Liver (tissue), 9 donors: Measurements from ENCODE around the gene HTR7. TPM values are rescaled to one million over a fixed set of nuclear protein-coding genes. Genes with fewer than 3 reads are reported as not detected.

Source experiments
- DNase-seq: peaks from one replicate; pipeline ENCODE4 v3.0.0-alpha.2; 2017; ENCODE audit warnings: low spot score
- H3K27ac ChIP-seq, 2 donors: one replicate each; pipeline ENCODE4 v1.7.0; 2013; ENCODE audit warnings: inconsistent platforms in 2 of 2, low read length in 2 of 2, control low read depth in 1 of 2, low read depth in 1 of 2, mild to moderate bottlenecking in 1 of 2
- H3K27me3 ChIP-seq, 4 donors: one replicate each; pipeline versions ENCODE4 v1.6.1 to v1.7.0; 2013; ENCODE audit warnings: low read length in 3 of 4, inconsistent platforms in 1 of 4, mild to moderate bottlenecking in 1 of 4, moderate library complexity in 1 of 4; ENCODE audit not compliant: control insufficient read depth in 4 of 4, insufficient read depth in 4 of 4
- H3K36me3 ChIP-seq, 4 donors: one replicate each; pipeline versions ENCODE4 v1.6.1 to v1.7.0; 2013; ENCODE audit warnings: low read length in 3 of 4, mild to moderate bottlenecking in 3 of 4, low read depth in 1 of 4, moderate library complexity in 1 of 4; ENCODE audit not compliant: control insufficient read depth in 4 of 4, insufficient read depth in 3 of 4
- H3K4me1 ChIP-seq, 4 donors: one replicate each; pipeline versions ENCODE4 v1.6.1 to v1.7.0; 2013; ENCODE audit warnings: low read length in 3 of 4, mild to moderate bottlenecking in 3 of 4, moderate library complexity in 1 of 4; ENCODE audit not compliant: control insufficient read depth in 4 of 4, insufficient read depth in 4 of 4
- H3K4me3 ChIP-seq, 3 donors: one replicate each; pipeline versions ENCODE4 v1.6.1 to v1.7.0; 2013; ENCODE audit warnings: low read length in 3 of 3, control low read depth in 1 of 3, low read depth in 1 of 3, mild to moderate bottlenecking in 1 of 3
- H3K9ac ChIP-seq, 2 donors: one replicate each; pipeline ENCODE4 v1.7.0; 2013; ENCODE audit warnings: low read length in 2 of 2, mild to moderate bottlenecking in 2 of 2, moderate library complexity in 2 of 2, control low read depth in 1 of 2, low read depth in 1 of 2
- H3K9me3 ChIP-seq, 4 donors: one replicate each; pipeline versions ENCODE4 v1.6.1 to v1.7.0; 2013; ENCODE audit warnings: low read length in 3 of 4; ENCODE audit not compliant: control insufficient read depth in 4 of 4
- EGR1 ChIP-seq, 2 donors: IDR thresholded peaks; 2 replicates each; pipeline ENCODE4 v1.6.1; 2016 to 2018; ENCODE audit warnings: antibody characterized with exemption in 2 of 2, low read depth in 2 of 2
- FOXA1 ChIP-seq: IDR thresholded peaks from 2 replicates; pipeline ENCODE4 v1.6.1; 2016; ENCODE audit warnings: antibody characterized with exemption
- FOXA2 ChIP-seq: IDR thresholded peaks from 2 replicates; pipeline ENCODE4 v1.6.1; 2016; ENCODE audit warnings: antibody characterized with exemption
- GABPA ChIP-seq, 2 donors: IDR thresholded peaks in 1 of 2; conservative IDR thresholded peaks in 1 of 2; 2 replicates each; pipeline ENCODE4 v1.6.1; 2016; ENCODE audit warnings: antibody characterized with exemption in 2 of 2, mild to moderate bottlenecking in 1 of 2, moderate library complexity in 1 of 2
- HNF4A ChIP-seq, 2 donors: conservative IDR thresholded peaks; 2 replicates each; pipeline ENCODE4 v1.6.1; 2016; ENCODE audit warnings: antibody characterized with exemption in 2 of 2, mild to moderate bottlenecking in 2 of 2
- HNF4G ChIP-seq: IDR thresholded peaks from 2 replicates; pipeline ENCODE4 v1.6.1; 2016; ENCODE audit warnings: antibody characterized with exemption
- JUND ChIP-seq, 2 donors: IDR thresholded peaks; 2 replicates each; pipeline ENCODE4 v1.6.1; 2016; ENCODE audit warnings: antibody characterized with exemption in 2 of 2
- NR2F2 ChIP-seq: IDR thresholded peaks from 2 replicates; pipeline ENCODE4 v1.6.1; 2016; ENCODE audit warnings: antibody characterized with exemption
- RAD21 ChIP-seq, 2 donors: IDR thresholded peaks; 2 replicates each; pipeline ENCODE4 v1.6.1; 2016; ENCODE audit warnings: antibody characterized with exemption in 2 of 2, mild to moderate bottlenecking in 2 of 2
- RXRA ChIP-seq, 2 donors: IDR thresholded peaks; 2 replicates each; pipeline ENCODE4 v1.6.1; 2017 to 2018; ENCODE audit warnings: antibody characterized with exemption in 2 of 2, mild to moderate bottlenecking in 1 of 2
- SP1 ChIP-seq: IDR thresholded peaks from 2 replicates; pipeline ENCODE4 v1.6.1; 2018; ENCODE audit warnings: antibody characterized with exemption, mild to moderate bottlenecking
- TAF1 ChIP-seq: conservative IDR thresholded peaks from 2 replicates; pipeline ENCODE4 v1.6.1; 2016; ENCODE audit warnings: antibody characterized with exemption, mild to moderate bottlenecking
- YY1 ChIP-seq: IDR thresholded peaks from 2 replicates; pipeline ENCODE4 v1.6.1; 2016; ENCODE audit warnings: antibody characterized with exemption, mild to moderate bottlenecking
- WGBS: extraction: QIAGEN DNeasy Blood & Tissue Kit; methylation state at CpG from one replicate; pipeline ENCODE4 v1.1.7; 2013; 5-methylcytosine and 5-hydroxymethylcytosine counted together
- polyA plus RNA-seq, 2 donors: library from polyadenylated mRNA; stranded (reverse) in 1 of 2; unstranded in 1 of 2; fragments of 200-250 nt in 1 of 2; fragments of >200 nt in 1 of 2; fragmentation: Nextera tagmentation in 1 of 2; extraction: Ambion mirVana in 1 of 2; gene quantifications; one replicate each; pipeline versions ENCODE4 v1.2.1 to v1.2.3, GENCODE V29; 2013 to 2015
- total RNA-seq, 2 donors: library from RNA; depleted of rRNA; stranded (reverse); fragments of >200 nt; gene quantifications; one replicate each; pipeline ENCODE4 v1.2.3, GENCODE V29; 2014
- TF ChIP-seq, protein P1 (sequence below): IDR thresholded peaks from 2 replicates; pipeline ENCODE4 v1.6.1; 2016; ENCODE audit warnings: antibody characterized with exemption
- TF ChIP-seq, protein P2 (sequence below): IDR thresholded peaks from 2 replicates; pipeline ENCODE4 v1.6.1; 2016; ENCODE audit warnings: antibody characterized with exemption, mild to moderate bottlenecking
- TF ChIP-seq, protein P3 (sequence below): IDR thresholded peaks from 2 replicates; pipeline ENCODE4 v1.6.1; 2016; ENCODE audit warnings: antibody characterized with exemption
- TF ChIP-seq, protein P4 (sequence below): fragments of 150-350 bp; IDR thresholded peaks from 2 replicates; pipeline ENCODE4 v1.5.1; 2017; ENCODE audit warnings: improper control_type of control experiment, low read depth, low read length; ENCODE audit not compliant: missing input control
- TF ChIP-seq, protein P5 (sequence below): IDR thresholded peaks from 2 replicates; pipeline ENCODE4 v1.6.1; 2016; ENCODE audit warnings: antibody characterized with exemption
- donor health status: healthy.
- donor health status: healthy.
- donor health status: healthy.
- donor health status: healthy.
- donor health status: healthy.

HTR7 gene
- total and polyA plus RNA-seq, 4 donors, result 0.17 to 0.61 (median 0.18) TPM; not detected in 1

DNA sequence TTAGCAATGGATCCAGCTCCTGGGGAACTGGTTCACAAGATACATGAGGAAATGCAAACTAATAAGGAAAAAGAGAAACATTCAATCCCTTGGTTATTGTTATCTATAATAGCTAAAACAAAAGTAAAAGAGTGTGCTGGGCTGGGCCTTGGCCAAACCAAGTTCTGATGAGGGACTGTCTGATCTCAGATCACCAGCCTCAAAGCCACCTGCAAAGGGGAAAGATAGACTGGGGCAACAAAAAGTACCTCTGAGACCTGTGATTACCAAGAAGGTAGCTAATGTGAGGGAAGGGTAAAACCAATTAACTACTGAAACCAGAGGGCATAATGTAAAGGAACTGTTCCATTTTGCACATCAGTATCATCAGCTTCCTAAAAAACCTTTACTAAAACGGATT lies 51.2 kb downstream of the HTR7 start:
- 67% methylated on average over 1 of the region's 1 CpG for WGBS
- TF ChIP-seq NR2F2, result no peak
- no peak for TF ChIP-seq FOXA2
- no peak for TF ChIP-seq YY1
- no peak for TF ChIP-seq SP1
- no peak for TF ChIP-seq HNF4A (conservative IDR thresholded peaks at IDR 0.05)
- TF ChIP-seq, protein P1, sequence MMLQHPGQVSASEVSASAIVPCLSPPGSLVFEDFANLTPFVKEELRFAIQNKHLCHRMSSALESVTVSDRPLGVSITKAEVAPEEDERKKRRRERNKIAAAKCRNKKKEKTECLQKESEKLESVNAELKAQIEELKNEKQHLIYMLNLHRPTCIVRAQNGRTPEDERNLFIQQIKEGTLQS, result no peak
- TF ChIP-seq, protein P2, sequence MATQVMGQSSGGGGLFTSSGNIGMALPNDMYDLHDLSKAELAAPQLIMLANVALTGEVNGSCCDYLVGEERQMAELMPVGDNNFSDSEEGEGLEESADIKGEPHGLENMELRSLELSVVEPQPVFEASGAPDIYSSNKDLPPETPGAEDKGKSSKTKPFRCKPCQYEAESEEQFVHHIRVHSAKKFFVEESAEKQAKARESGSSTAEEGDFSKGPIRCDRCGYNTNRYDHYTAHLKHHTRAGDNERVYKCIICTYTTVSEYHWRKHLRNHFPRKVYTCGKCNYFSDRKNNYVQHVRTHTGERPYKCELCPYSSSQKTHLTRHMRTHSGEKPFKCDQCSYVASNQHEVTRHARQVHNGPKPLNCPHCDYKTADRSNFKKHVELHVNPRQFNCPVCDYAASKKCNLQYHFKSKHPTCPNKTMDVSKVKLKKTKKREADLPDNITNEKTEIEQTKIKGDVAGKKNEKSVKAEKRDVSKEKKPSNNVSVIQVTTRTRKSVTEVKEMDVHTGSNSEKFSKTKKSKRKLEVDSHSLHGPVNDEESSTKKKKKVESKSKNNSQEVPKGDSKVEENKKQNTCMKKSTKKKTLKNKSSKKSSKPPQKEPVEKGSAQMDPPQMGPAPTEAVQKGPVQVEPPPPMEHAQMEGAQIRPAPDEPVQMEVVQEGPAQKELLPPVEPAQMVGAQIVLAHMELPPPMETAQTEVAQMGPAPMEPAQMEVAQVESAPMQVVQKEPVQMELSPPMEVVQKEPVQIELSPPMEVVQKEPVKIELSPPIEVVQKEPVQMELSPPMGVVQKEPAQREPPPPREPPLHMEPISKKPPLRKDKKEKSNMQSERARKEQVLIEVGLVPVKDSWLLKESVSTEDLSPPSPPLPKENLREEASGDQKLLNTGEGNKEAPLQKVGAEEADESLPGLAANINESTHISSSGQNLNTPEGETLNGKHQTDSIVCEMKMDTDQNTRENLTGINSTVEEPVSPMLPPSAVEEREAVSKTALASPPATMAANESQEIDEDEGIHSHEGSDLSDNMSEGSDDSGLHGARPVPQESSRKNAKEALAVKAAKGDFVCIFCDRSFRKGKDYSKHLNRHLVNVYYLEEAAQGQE, result no peak
- TF ChIP-seq GABPA (IDR thresholded peaks at IDR 0.05 in 1 of 2, conservative IDR thresholded peaks at IDR 0.05 in 1 of 2), result no peak
- TF ChIP-seq RAD21 (IDR thresholded peaks at IDR 0.05), result no peak
- TF ChIP-seq RXRA (IDR thresholded peaks at IDR 0.05), result no peak
- no peak for TF ChIP-seq FOXA1
- no peak for TF ChIP-seq TAF1
- TF ChIP-seq, protein P3, sequence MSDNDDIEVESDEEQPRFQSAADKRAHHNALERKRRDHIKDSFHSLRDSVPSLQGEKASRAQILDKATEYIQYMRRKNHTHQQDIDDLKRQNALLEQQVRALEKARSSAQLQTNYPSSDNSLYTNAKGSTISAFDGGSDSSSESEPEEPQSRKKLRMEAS, result no peak
- TF ChIP-seq, protein P4, sequence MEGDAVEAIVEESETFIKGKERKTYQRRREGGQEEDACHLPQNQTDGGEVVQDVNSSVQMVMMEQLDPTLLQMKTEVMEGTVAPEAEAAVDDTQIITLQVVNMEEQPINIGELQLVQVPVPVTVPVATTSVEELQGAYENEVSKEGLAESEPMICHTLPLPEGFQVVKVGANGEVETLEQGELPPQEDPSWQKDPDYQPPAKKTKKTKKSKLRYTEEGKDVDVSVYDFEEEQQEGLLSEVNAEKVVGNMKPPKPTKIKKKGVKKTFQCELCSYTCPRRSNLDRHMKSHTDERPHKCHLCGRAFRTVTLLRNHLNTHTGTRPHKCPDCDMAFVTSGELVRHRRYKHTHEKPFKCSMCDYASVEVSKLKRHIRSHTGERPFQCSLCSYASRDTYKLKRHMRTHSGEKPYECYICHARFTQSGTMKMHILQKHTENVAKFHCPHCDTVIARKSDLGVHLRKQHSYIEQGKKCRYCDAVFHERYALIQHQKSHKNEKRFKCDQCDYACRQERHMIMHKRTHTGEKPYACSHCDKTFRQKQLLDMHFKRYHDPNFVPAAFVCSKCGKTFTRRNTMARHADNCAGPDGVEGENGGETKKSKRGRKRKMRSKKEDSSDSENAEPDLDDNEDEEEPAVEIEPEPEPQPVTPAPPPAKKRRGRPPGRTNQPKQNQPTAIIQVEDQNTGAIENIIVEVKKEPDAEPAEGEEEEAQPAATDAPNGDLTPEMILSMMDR, result no peak
- no peak for TF ChIP-seq HNF4G
- no peak for TF ChIP-seq JUND (IDR thresholded peaks at IDR 0.05)
- TF ChIP-seq EGR1 (IDR thresholded peaks at IDR 0.05; ENCODE audit: low read depth in 2 of 2), result no peak
- TF ChIP-seq, protein P5, sequence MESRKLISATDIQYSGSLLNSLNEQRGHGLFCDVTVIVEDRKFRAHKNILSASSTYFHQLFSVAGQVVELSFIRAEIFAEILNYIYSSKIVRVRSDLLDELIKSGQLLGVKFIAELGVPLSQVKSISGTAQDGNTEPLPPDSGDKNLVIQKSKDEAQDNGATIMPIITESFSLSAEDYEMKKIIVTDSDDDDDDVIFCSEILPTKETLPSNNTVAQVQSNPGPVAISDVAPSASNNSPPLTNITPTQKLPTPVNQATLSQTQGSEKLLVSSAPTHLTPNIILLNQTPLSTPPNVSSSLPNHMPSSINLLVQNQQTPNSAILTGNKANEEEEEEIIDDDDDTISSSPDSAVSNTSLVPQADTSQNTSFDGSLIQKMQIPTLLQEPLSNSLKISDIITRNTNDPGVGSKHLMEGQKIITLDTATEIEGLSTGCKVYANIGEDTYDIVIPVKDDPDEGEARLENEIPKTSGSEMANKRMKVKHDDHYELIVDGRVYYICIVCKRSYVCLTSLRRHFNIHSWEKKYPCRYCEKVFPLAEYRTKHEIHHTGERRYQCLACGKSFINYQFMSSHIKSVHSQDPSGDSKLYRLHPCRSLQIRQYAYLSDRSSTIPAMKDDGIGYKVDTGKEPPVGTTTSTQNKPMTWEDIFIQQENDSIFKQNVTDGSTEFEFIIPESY, result no peak
- Histone ChIP-seq H3K9ac (no peak overlapping the region), H3K4me3 (no peak overlapping the region), H3K27ac (no peak overlapping the region), H3K4me1 (no peaks in the 10 kb centered on the region), H3K36me3 (no peaks in the 10 kb centered on the region), H3K27me3 (no peaks in the 10 kb centered on the region), H3K9me3 (no peaks in the 10 kb centered on the region)
- no peak for DNase-seq
